Tibial nerve (tissue), 4 donors: ENCODE results near the gene DDA1. TPM values are rescaled to one million over a fixed set of nuclear protein-coding genes. Genes with fewer than 3 reads are reported as not detected.
"Not testable (repeated sequence)": the region's sequence is repeated elsewhere in the genome, so short reads cannot be mapped to it uniquely, and the experiment has no call there.

ENCODE experiments used
- DNase-seq, 2 donors: peaks; one replicate each; pipeline ENCODE4 v3.0.0-alpha.2; 2019; ENCODE audit warnings: low spot score in 2 of 2
- H3K27ac ChIP-seq, 4 donors: fragments of 200-600 bp; sonication (generic) in 3 of 4; one replicate each; pipeline ENCODE4 v1.5.1; 2017 to 2019; ENCODE audit warnings: mild to moderate bottlenecking in 1 of 4
- H3K27me3 ChIP-seq, 2 donors: fragments of 200-600 bp; sonication (generic) in 1 of 2; one replicate each; pipeline versions ENCODE4 v1.5.1 to v1.6.0; 2017 to 2019
- H3K36me3 ChIP-seq, 3 donors: fragments of 200-600 bp; sonication (generic); one replicate each; pipeline ENCODE4 v1.5.1; 2018 to 2019
- H3K4me1 ChIP-seq, 4 donors: fragments of 200-600 bp; sonication (generic) in 3 of 4; one replicate each; pipeline ENCODE4 v1.5.1; 2017 to 2019
- H3K4me3 ChIP-seq, 4 donors: fragments of 200-600 bp; sonication (generic) in 3 of 4; one replicate each; pipeline ENCODE4 v1.5.1; 2017 to 2019; ENCODE audit warnings: mild to moderate bottlenecking in 1 of 4, moderate library complexity in 1 of 4
- H3K9me3 ChIP-seq, 4 donors: fragments of 200-600 bp; sonication (generic) in 3 of 4; one replicate each; pipeline ENCODE4 v1.5.1; 2017 to 2019
- EP300 ChIP-seq, 2 donors: sonication (generic); formaldehyde crosslinking; IDR thresholded peaks; one replicate each; pipeline ENCODE4 v1.6.1; 2017; ENCODE audit warnings: antibody characterized with exemption in 2 of 2, mild to moderate bottlenecking in 1 of 2
- POLR2A ChIP-seq, 2 donors: fragments of 450-650 bp; IDR thresholded peaks; one replicate each; pipeline ENCODE4 v1.6.1; 2017; ENCODE audit warnings: antibody characterized with exemption in 2 of 2, mild to moderate bottlenecking in 2 of 2, moderate library complexity in 2 of 2
- WGBS, 2 donors: methylation state at CpG; one replicate each; pipeline ENCODE4 v1.1.5; 2018; 5-methylcytosine and 5-hydroxymethylcytosine counted together
- total RNA-seq, 4 donors: library from RNA; depleted of rRNA; stranded (reverse); fragments of >200 nt; gene quantifications; one replicate each; pipeline ENCODE4 v1.1.0, GENCODE V29; 2016
- TF ChIP-seq, protein P1 (sequence below), 5 experiments: fragments of 200-600 bp in 3 of 5; fragments of 450-650 bp in 2 of 5; sonication (generic) in 3 of 5; IDR thresholded peaks; one replicate each; pipeline ENCODE4 v1.5.1; 2016 to 2019; ENCODE audit warnings: antibody characterized with exemption in 5 of 5, mild to moderate bottlenecking in 3 of 5, moderate library complexity in 2 of 5

The DDA1 gene
- total RNA-seq, 4 donors from 2014 or later = 5.7 to 14.7 (median 7.8) TPM

DNA sequence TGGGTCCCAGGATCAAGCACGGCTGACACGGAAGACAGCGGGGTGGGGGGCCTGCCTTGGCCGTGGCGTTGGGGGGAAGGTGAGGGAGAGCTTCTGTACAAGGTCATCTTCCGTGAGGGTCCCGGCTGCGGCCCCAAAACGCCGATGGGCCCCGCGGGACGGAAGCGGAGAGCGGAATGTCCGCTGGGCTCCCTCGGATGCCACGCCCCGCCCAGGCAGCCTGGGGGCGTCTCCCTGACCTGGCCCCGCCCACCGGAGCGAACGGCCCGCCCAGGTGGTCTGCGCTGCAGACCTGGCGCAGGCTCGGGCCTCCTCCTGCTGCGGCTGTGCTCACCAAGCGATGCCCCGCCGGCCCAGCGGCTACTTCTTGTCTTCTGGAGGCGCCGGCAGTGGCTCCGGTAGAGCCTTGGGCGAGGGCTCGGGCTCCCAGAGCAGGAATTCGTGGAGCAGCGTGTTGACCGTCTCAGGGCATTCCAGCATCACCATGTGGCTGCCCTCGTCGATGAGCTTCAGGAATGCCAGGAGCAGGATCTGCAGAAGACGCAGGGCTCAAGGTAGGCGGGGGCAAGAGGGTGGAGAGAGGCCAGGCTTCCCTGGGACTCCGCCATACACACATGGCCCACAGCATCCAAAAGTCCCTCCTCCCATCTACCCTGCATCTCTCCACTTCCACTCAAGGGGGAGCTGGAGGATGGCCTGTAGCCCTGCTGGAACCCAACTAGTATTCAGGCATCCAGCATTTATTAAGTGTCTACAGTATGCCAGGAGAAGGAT lies 16.9 kb upstream of the DDA1 start:
- Histone ChIP-seq H3K4me3 (peak overlapping the region; percentile 31 to 65 (median 50)), H3K4me1 (peaks cover 0 to 22% (median 7%) of the 10 kb centered on the region in 4 donors), H3K36me3 (peaks cover 0 to 22% (median 0%) of the 10 kb centered on the region in 3 donors), H3K27me3 (no peaks in the 10 kb centered on the region), H3K9me3 (no peaks in the 10 kb centered on the region), H3K27ac (peak overlapping the region in 3 of 4 donors; percentile 73 to 81 (median 79))
- no peak for TF ChIP-seq POLR2A (IDR thresholded peaks at IDR 0.05)
- no peak for TF ChIP-seq EP300 (IDR thresholded peaks at IDR 0.05)
- TF ChIP-seq, protein P1, sequence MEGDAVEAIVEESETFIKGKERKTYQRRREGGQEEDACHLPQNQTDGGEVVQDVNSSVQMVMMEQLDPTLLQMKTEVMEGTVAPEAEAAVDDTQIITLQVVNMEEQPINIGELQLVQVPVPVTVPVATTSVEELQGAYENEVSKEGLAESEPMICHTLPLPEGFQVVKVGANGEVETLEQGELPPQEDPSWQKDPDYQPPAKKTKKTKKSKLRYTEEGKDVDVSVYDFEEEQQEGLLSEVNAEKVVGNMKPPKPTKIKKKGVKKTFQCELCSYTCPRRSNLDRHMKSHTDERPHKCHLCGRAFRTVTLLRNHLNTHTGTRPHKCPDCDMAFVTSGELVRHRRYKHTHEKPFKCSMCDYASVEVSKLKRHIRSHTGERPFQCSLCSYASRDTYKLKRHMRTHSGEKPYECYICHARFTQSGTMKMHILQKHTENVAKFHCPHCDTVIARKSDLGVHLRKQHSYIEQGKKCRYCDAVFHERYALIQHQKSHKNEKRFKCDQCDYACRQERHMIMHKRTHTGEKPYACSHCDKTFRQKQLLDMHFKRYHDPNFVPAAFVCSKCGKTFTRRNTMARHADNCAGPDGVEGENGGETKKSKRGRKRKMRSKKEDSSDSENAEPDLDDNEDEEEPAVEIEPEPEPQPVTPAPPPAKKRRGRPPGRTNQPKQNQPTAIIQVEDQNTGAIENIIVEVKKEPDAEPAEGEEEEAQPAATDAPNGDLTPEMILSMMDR (IDR thresholded peaks at IDR 0.05) = peak; percentile 55 to 77 (median 65)
- peak; percentile 48 to 75 for DNase-seq
- 0 to 7% methylated on average over 3 to 11 of the region's 46 CpGs for WGBS, 2 donors

DNA sequence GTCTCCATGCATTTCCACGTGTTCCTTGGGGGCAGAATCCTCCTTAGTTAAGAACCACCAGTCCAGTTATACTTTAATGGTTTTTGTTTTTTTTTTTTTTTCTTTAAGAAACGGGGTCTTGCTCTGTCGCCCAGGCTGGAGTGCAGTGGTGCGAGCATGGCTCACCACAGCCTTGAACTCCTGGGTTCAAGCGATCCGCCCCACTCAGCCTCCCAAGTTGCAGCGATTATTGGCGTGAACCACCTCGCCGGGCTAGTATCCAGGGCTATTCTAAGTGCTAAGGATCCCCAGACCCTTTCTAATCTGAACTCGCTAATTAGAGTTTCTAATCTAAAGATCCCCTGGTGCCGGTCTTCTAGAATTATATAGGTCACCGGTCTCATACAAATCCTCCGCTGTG lies 15.8 kb upstream of the DDA1 start:
- no peak overlapping the region for H3K27ac ChIP-seq
- no peak for TF ChIP-seq EP300 (IDR thresholded peaks at IDR 0.05)
- no peak for TF ChIP-seq POLR2A (IDR thresholded peaks at IDR 0.05)
- TF ChIP-seq, protein P1 (IDR thresholded peaks at IDR 0.05) = no peak

DNA sequence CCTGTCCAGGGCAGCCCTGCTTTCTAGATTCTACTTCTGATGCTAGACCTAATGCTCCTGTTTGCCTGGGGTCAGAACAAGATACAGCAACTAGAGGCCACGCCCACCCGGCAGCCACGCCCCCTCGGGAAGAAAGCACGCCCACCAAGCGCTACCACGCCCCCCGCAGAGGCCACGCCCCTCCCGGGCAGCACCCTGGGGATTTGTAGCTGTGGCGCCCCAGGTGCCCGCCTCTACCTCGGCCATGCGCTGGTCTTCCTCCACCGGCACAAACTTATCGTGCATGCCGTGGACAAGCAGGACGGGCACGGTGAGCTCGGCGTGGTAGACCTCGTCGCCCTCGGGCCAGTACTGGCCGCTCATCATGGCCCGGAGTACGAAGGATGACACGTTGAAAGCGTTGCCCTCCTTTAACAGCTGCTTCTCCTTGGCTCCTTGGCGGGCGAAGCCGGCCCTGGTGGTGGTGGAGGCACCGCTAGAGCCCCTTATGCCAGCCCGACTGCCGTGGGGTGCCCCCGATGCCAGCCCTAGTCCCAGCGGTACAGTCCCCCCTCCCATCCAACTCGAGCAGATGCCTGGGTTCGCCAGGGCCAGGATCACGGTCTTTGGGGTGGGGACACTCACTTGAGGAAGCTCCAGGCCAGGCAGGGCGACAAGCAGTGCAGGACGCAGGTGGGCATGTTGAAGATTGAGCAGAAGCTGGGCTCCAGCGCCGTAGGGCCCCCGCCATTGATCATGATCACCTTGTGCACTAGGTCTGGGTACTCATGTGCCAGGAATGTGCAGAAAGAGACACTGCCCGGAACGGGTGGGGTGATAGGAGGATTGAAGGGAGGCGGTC lies 15.1 kb upstream of the DDA1 start:
- Histone ChIP-seq H3K27me3 (no peaks in the 10 kb centered on the region), H3K4me3 (no peak overlapping the region), H3K9me3 (peaks cover 0 to 3% (median 0%) of the 10 kb centered on the region in 4 donors), H3K27ac (no peak overlapping the region), H3K36me3 (peaks cover 0 to 36% (median 0%) of the 10 kb centered on the region in 3 donors), H3K4me1 (peaks cover 0 to 22% (median 7%) of the 10 kb centered on the region in 4 donors)
- WGBS, 2 donors = 83 to 84% methylated on average over 36 to 40 of the region's 48 CpGs
- no peak for TF ChIP-seq POLR2A (IDR thresholded peaks at IDR 0.05)
- TF ChIP-seq EP300 (IDR thresholded peaks at IDR 0.05) = no peak
- TF ChIP-seq, protein P1 (IDR thresholded peaks at IDR 0.05) = no peak
- no peak for DNase-seq

More for the DNA sequence above, 15.8 kb upstream of the DDA1 start:
- Histone ChIP-seq H3K4me3 (no peak overlapping the region), H3K4me1 (peaks cover 0 to 22% (median 7%) of the 10 kb centered on the region in 4 donors), H3K9me3 (peaks cover 0 to 3% (median 0%) of the 10 kb centered on the region in 4 donors), H3K36me3 (peaks cover 0 to 32% (median 0%) of the 10 kb centered on the region in 3 donors), H3K27me3 (no peaks in the 10 kb centered on the region)
- no peak for DNase-seq
- 87 to 95% methylated on average over 14 of the region's 14 CpGs for WGBS, 2 donors

DNA sequence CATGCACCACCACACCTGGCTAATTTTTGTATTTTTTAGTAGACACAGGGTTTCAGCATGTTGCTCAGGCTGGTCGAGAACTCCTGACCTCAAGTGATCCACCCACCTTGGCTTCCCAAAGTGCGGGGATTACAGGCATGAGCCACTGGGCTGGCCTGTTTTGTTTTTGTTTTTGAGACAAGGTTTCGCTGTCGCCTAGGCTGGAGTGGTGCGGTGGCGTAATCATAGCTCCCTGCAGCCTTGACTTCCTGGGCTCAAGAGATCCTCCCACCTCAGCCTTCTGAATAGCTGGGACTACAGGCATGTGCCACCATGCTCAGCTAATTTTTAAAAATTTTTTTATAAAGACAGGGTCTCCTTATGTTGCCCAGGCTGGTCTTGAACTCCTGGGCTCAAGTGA lies 13.8 kb upstream of the DDA1 start:
- WGBS, 2 donors = 97% methylated on average over 6 of the region's 6 CpGs

DNA sequence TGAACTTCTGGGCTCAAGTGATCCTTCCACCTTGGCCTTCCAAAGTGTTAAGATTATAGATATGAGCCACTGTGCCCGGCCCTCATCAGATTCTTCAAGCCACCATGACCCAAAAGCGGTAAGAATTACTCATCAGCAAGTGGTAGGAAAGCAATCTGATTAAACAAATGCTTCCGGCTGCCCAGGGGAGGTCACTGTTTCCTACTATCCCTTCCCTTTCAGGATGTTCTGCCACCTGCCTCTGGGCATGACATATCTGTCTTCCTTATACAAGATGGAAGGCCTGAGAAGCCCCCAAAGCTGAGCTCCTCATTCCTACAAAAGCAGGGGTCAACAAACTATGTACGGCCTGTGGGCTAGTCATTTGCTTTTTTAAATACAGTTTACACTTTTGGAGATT lies 13.1 kb upstream of the DDA1 start:
- H3K4me1 ChIP-seq = peaks cover 0 to 17% (median 7%) of the 10 kb centered on the region in 4 donors
- H3K4me3 ChIP-seq = no peak overlapping the region
- H3K36me3 ChIP-seq = peaks cover 0 to 49% (median 0%) of the 10 kb centered on the region in 3 donors
- no peak for DNase-seq
- TF ChIP-seq EP300 (IDR thresholded peaks at IDR 0.05) (no peak), POLR2A (IDR thresholded peaks at IDR 0.05) (no peak)
- TF ChIP-seq, protein P1 (IDR thresholded peaks at IDR 0.05) = no peak
- WGBS, 2 donors = 61 to 64% methylated on average over 4 of the region's 4 CpGs
- no peak overlapping the region for H3K27ac ChIP-seq
- no peaks in the 10 kb centered on the region for H3K27me3 ChIP-seq
- H3K9me3 ChIP-seq = peaks cover 0 to 3% (median 0%) of the 10 kb centered on the region in 4 donors

More for the DNA sequence above, 13.8 kb upstream of the DDA1 start:
- Histone ChIP-seq H3K36me3 (peaks cover 0 to 42% (median 0%) of the 10 kb centered on the region in 3 donors), H3K4me1 (peaks cover 0 to 17% (median 7%) of the 10 kb centered on the region in 4 donors)
- H3K9me3 ChIP-seq, H3K4me3 ChIP-seq, H3K27ac ChIP-seq, DNase-seq, H3K27me3 ChIP-seq: not testable (repeated sequence)
